Measurements from ENCODE around the gene ZBTB16. TPM values are rescaled to one million over a fixed set of nuclear protein-coding genes. Genes with fewer than 3 reads are reported as not detected.
A peak's percentile ranks its signal among the peaks of the same experiment; 100 is the strongest.

ZBTB16 gene
- total RNA-seq, 1 donor from 2014 or later: 17.7 TPM

GRCh38 chr11:114182471-114183043, 123.0 kb downstream of the ZBTB16 start:
- no peaks in the 10 kb centered on the region for H3K27me3 ChIP-seq

GRCh38 chr11:114183044-114183511, 123.6 kb downstream of the ZBTB16 start:
- no peaks in the 10 kb centered on the region for H3K36me3 ChIP-seq
- H3K27ac ChIP-seq: no peak overlapping the region
- TF ChIP-seq EZH2 (IDR thresholded peaks at IDR 0.05): no peak
- TF ChIP-seq, protein P1, sequence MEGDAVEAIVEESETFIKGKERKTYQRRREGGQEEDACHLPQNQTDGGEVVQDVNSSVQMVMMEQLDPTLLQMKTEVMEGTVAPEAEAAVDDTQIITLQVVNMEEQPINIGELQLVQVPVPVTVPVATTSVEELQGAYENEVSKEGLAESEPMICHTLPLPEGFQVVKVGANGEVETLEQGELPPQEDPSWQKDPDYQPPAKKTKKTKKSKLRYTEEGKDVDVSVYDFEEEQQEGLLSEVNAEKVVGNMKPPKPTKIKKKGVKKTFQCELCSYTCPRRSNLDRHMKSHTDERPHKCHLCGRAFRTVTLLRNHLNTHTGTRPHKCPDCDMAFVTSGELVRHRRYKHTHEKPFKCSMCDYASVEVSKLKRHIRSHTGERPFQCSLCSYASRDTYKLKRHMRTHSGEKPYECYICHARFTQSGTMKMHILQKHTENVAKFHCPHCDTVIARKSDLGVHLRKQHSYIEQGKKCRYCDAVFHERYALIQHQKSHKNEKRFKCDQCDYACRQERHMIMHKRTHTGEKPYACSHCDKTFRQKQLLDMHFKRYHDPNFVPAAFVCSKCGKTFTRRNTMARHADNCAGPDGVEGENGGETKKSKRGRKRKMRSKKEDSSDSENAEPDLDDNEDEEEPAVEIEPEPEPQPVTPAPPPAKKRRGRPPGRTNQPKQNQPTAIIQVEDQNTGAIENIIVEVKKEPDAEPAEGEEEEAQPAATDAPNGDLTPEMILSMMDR (IDR thresholded peaks at IDR 0.05): no peak
- TF ChIP-seq EZH2phosphoT487 (IDR thresholded peaks at IDR 0.05): no peak
- peaks cover 12% of the 10 kb centered on the region for H3K27me3 Mint-ChIP-seq (ENCODE audit: insufficient read depth, low read depth)
- H3K4me2 ChIP-seq: no peak overlapping the region
- H3K36me3 Mint-ChIP-seq: peaks cover 39% of the 10 kb centered on the region
- H3K9me3 ChIP-seq (ENCODE audit: low read depth): no peaks in the 10 kb centered on the region
- H3K4me3 ChIP-seq: no peak overlapping the region
- H3K4me3 Mint-ChIP-seq: peak overlapping the region; percentile 44
- no peaks in the 10 kb centered on the region for H3F3A ChIP-seq (ENCODE audit: low read depth)
- H3K79me2 ChIP-seq (ENCODE audit: low read depth): peaks cover 11% of the 10 kb centered on the region
- DNase-seq (ENCODE audit: low spot score): no peak
- peaks cover 50% of the 10 kb centered on the region for H3K4me1 Mint-ChIP-seq
- H3K9me3 Mint-ChIP-seq: peaks cover 20% of the 10 kb centered on the region
- H4K20me1 ChIP-seq (ENCODE audit: low read depth): peaks cover 25% of the 10 kb centered on the region
- H2AFZ ChIP-seq (replicated peaks): no peak overlapping the region
- H3K27ac Mint-ChIP-seq: peak overlapping the region; percentile 99
- H3K27me3 ChIP-seq: no peaks in the 10 kb centered on the region
- H3K4me1 ChIP-seq: peaks cover 33% of the 10 kb centered on the region
- no peak overlapping the region for H3K9ac ChIP-seq

More at GRCh38 chr11:114182471-114183043, 123.0 kb downstream of the ZBTB16 start:
- H3K4me1 ChIP-seq: peaks cover 37% of the 10 kb centered on the region
- no peak for DNase-seq (ENCODE audit: low spot score)
- H3K4me3 ChIP-seq: no peak overlapping the region
- H3K27me3 Mint-ChIP-seq (ENCODE audit: insufficient read depth, low read depth): peaks cover 12% of the 10 kb centered on the region
- peak overlapping the region; percentile 99 for H3K27ac Mint-ChIP-seq
- TF ChIP-seq EZH2 (IDR thresholded peaks at IDR 0.05) (no peak), EZH2phosphoT487 (IDR thresholded peaks at IDR 0.05) (no peak)
- TF ChIP-seq, protein P1 (IDR thresholded peaks at IDR 0.05): no peak
- H3K36me3 ChIP-seq: no peaks in the 10 kb centered on the region
- peaks cover 11% of the 10 kb centered on the region for H3K79me2 ChIP-seq (ENCODE audit: low read depth)
- H3F3A ChIP-seq (ENCODE audit: low read depth): no peaks in the 10 kb centered on the region
- H3K4me3 Mint-ChIP-seq: peak overlapping the region; percentile 44
- no peak overlapping the region for H3K9ac ChIP-seq
- no peak overlapping the region for H3K4me2 ChIP-seq
- H4K20me1 ChIP-seq (ENCODE audit: low read depth): peaks cover 25% of the 10 kb centered on the region
- no peak overlapping the region for H3K27ac ChIP-seq
- H3K36me3 Mint-ChIP-seq: peaks cover 34% of the 10 kb centered on the region
- H3K4me1 Mint-ChIP-seq: peaks cover 55% of the 10 kb centered on the region
- peaks cover 17% of the 10 kb centered on the region for H3K9me3 Mint-ChIP-seq
- no peak overlapping the region for H2AFZ ChIP-seq (replicated peaks)
- H3K9me3 ChIP-seq (ENCODE audit: low read depth): no peaks in the 10 kb centered on the region

- no peak for DNase-seq (ENCODE audit: low spot score)
- peaks cover 27% of the 10 kb centered on the region for H3K9me3 Mint-ChIP-seq
- peaks cover 12% of the 10 kb centered on the region for H3K27me3 Mint-ChIP-seq (ENCODE audit: insufficient read depth, low read depth)
These were observed 125.9 kb downstream of the ZBTB16 start for GRCh38 chr11:114185436-114185835.

More at GRCh38 chr11:114185436-114185835, 125.9 kb downstream of the ZBTB16 start:
- no peak overlapping the region for H3K4me3 ChIP-seq
- TF ChIP-seq EZH2phosphoT487 (IDR thresholded peaks at IDR 0.05) (no peak), EZH2 (IDR thresholded peaks at IDR 0.05) (no peak)
- TF ChIP-seq, protein P1 (IDR thresholded peaks at IDR 0.05): no peak
- H3K27ac Mint-ChIP-seq: no peak overlapping the region
- H3K4me2 ChIP-seq: no peak overlapping the region
- H3K4me1 ChIP-seq: peaks cover 10% of the 10 kb centered on the region
- no peaks in the 10 kb centered on the region for H3F3A ChIP-seq (ENCODE audit: low read depth)
- peaks cover 27% of the 10 kb centered on the region for H3K4me1 Mint-ChIP-seq
- H3K36me3 Mint-ChIP-seq: peaks cover 62% of the 10 kb centered on the region
- H3K9ac ChIP-seq: no peak overlapping the region
- H3K27me3 ChIP-seq: no peaks in the 10 kb centered on the region
- H3K36me3 ChIP-seq: peaks cover 6% of the 10 kb centered on the region
- peaks cover 10% of the 10 kb centered on the region for H3K79me2 ChIP-seq (ENCODE audit: low read depth)
- no peak overlapping the region for H3K4me3 Mint-ChIP-seq
- no peak overlapping the region for H2AFZ ChIP-seq (replicated peaks)
- H3K27ac ChIP-seq: no peak overlapping the region
- H3K9me3 ChIP-seq (ENCODE audit: low read depth): no peaks in the 10 kb centered on the region
- H4K20me1 ChIP-seq (ENCODE audit: low read depth): peaks cover 13% of the 10 kb centered on the region

Data from neural progenitor cell (in vitro differentiated cells).